ENCODE data around the gene PPP3CB.

Gene PPP3CB

DNA sequence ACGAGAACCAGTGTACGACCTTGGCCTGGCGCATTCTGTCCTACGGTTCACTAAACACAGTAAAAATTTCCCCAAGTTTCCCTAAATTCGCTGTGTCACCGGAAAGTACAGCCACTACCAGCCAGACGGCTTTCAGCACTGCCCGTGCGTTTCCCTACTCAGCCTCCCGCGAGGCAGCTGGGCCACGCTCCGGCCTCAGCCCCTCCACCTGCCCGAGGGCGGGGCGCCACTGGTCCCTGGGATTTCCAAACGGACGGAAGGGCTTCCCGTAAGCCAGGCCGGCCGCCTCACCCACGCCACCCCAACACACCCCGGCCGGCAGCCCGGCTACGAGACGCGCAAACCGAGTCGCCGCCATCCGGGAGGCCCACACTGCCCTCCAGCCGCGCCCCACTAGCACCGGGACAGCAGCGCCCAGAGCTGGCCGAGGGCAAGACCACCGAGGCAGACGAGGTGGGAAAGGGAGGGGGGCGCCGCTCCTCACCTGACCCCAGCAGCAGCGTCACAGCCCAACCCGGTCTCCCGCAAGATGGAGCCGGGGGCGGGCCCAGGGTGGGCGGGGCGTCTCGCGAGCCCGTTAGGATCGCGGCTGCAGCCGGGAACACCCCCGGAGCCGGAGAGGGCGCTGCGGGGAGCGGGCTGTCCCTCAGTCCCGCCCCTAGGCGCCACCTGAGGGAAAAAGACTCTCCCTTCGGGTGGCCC is 82.1 kb downstream of the PPP3CB start, which contains the start of gene ANXA7 (continued):
- TF ChIP-seq, protein P1, sequence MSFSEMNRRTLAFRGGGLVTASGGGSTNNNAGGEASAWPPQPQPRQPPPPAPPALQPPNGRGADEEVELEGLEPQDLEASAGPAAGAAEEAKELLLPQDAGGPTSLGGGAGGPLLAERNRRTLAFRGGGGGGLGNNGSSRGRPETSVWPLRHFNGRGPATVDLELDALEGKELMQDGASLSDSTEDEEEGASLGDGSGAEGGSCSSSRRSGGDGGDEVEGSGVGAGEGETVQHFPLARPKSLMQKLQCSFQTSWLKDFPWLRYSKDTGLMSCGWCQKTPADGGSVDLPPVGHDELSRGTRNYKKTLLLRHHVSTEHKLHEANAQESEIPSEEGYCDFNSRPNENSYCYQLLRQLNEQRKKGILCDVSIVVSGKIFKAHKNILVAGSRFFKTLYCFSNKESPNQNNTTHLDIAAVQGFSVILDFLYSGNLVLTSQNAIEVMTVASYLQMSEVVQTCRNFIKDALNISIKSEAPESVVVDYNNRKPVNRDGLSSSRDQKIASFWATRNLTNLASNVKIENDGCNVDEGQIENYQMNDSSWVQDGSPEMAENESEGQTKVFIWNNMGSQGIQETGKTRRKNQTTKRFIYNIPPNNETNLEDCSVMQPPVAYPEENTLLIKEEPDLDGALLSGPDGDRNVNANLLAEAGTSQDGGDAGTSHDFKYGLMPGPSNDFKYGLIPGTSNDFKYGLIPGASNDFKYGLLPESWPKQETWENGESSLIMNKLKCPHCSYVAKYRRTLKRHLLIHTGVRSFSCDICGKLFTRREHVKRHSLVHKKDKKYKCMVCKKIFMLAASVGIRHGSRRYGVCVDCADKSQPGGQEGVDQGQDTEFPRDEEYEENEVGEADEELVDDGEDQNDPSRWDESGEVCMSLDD (tag by site-specific recombination; IDR thresholded peaks at IDR 0.05), result peak; percentile 97
- peak; percentile 87; the same call in 1 of the 2 replicates for TF ChIP-seq ZNF2 (tag by site-specific recombination; IDR thresholded peaks at IDR 0.05)
- TF ChIP-seq, protein P2, sequence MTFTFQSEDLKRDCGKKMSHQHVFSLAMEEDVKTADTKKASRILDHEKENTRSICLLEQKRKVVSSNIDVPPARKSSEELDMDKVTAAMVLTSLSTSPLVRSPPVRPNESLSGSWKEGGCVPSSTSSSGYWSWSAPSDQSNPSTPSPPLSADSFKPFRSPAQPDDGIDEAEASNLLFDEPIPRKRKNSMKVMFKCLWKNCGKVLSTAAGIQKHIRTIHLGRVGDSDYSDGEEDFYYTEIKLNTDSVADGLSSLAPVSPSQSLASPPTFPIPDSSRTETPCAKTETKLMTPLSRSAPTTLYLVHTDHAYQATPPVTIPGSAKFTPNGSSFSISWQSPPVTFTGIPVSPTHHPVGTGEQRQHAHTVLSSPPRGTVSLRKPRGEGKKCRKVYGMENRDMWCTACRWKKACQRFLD (tag by site-specific recombination; IDR thresholded peaks at IDR 0.05), result peak; percentile 93

DNA sequence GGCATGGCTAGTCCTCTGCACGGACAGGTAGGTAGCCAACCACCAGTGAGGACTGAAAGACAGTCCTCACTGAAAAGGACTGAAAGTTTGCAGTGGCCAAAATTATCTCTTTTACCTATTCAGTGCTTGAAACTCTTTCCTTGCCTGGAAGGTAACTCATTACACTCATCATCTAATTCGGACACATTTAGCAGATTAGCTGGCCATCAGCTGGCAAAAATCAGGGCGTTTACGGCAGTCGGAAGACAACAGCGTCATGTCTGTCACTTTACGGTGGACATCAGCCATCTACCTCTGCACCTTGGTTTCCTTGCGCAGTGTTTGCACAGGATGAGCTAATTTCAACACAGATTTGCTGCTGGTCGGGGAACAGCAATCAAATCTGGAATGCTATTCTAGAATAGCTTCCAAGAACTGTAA is 82.7 kb downstream of the PPP3CB start:
- ChIA-PET CTCF (no interaction called here), POLR2A (interaction anchor here (0.6 to 3.2 kb wide), 6 partner anchors 15 to 179 kb away, joined by 3 to 22 read pairs (median 3); partner anchors contain the start of genes CFAP70, DNAJC9 and PPP3CB)
- Histone ChIP-seq H3K36me3 (ENCODE audit: control insufficient read depth in 2 of 2, insufficient read depth in 1 of 2, low read length in 2 of 2) (no peaks in the 10 kb centered on the region; a peak in 1 of 3 replicates), H3K27ac (ENCODE audit: extremely low read depth, low read depth, low read length) (peak overlapping the region; percentile 83), H3K4me1 (ENCODE audit: control insufficient read depth, insufficient read depth, low read length) (no peaks in the 10 kb centered on the region), H3K9me3 (ENCODE audit: control insufficient read depth, insufficient read depth, low read depth, low read length) (no peaks in the 10 kb centered on the region), H3K4me3 (ENCODE audit: low read depth, low read length) (peak overlapping the region; percentile 99)
- no peak for TF ChIP-seq RBAK (tag by site-specific recombination; IDR thresholded peaks at IDR 0.05)
- TF ChIP-seq, protein P3, sequence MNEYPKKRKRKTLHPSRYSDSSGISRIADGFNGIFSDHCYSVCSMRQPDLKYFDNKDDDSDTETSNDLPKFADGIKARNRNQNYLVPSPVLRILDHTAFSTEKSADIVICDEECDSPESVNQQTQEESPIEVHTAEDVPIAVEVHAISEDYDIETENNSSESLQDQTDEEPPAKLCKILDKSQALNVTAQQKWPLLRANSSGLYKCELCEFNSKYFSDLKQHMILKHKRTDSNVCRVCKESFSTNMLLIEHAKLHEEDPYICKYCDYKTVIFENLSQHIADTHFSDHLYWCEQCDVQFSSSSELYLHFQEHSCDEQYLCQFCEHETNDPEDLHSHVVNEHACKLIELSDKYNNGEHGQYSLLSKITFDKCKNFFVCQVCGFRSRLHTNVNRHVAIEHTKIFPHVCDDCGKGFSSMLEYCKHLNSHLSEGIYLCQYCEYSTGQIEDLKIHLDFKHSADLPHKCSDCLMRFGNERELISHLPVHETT (tag by site-specific recombination; IDR thresholded peaks at IDR 0.05), result no peak
- TF ChIP-seq, protein P4, sequence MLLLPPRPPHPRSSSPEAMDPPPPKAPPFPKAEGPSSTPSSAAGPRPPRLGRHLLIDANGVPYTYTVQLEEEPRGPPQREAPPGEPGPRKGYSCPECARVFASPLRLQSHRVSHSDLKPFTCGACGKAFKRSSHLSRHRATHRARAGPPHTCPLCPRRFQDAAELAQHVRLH (tag by site-specific recombination; IDR thresholded peaks at IDR 0.05), result 0 out of 2 replicates have a peak, but pooled peaks have one; percentile 23
- TF ChIP-seq GLIS1 (tag by site-specific recombination; IDR thresholded peaks at IDR 0.05), result no peak
- TF ChIP-seq MZF1 (tag by site-specific recombination; IDR thresholded peaks at IDR 0.05; ENCODE audit: borderline replicate concordance), result no peak
- TF ChIP-seq GLIS2 (tag by site-specific recombination; IDR thresholded peaks at IDR 0.05), result no peak
- TF ChIP-seq GFI1B (tag by site-specific recombination; IDR thresholded peaks at IDR 0.05), result peak; percentile 93
- peak; percentile 86 for TF ChIP-seq ZBTB17 (tag by site-specific recombination; IDR thresholded peaks at IDR 0.05)
- no peak for TF ChIP-seq SP2 (tag by site-specific recombination; IDR thresholded peaks at IDR 0.05)
- TF ChIP-seq ZIC2 (tag by site-specific recombination; IDR thresholded peaks at IDR 0.05), result no peak
- TF ChIP-seq, protein P5, sequence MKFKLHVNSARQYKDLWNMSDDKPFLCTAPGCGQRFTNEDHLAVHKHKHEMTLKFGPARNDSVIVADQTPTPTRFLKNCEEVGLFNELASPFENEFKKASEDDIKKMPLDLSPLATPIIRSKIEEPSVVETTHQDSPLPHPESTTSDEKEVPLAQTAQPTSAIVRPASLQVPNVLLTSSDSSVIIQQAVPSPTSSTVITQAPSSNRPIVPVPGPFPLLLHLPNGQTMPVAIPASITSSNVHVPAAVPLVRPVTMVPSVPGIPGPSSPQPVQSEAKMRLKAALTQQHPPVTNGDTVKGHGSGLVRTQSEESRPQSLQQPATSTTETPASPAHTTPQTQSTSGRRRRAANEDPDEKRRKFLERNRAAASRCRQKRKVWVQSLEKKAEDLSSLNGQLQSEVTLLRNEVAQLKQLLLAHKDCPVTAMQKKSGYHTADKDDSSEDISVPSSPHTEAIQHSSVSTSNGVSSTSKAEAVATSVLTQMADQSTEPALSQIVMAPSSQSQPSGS (tag by site-specific recombination; IDR thresholded peaks at IDR 0.05; ENCODE audit: low read depth), result peak; percentile 7; the same call in 1 of the 2 replicates
- TF ChIP-seq, protein P6, sequence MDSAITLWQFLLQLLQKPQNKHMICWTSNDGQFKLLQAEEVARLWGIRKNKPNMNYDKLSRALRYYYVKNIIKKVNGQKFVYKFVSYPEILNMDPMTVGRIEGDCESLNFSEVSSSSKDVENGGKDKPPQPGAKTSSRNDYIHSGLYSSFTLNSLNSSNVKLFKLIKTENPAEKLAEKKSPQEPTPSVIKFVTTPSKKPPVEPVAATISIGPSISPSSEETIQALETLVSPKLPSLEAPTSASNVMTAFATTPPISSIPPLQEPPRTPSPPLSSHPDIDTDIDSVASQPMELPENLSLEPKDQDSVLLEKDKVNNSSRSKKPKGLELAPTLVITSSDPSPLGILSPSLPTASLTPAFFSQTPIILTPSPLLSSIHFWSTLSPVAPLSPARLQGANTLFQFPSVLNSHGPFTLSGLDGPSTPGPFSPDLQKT (IDR thresholded peaks at IDR 0.05; ENCODE audit: borderline replicate concordance, low read depth, low read length), result no peak
- no peak for TF ChIP-seq ZNF214 (tag by site-specific recombination; IDR thresholded peaks at IDR 0.05; ENCODE audit: borderline replicate concordance)
- 0 out of 2 replicates have a peak, but pooled peaks have one; percentile 29 for TF ChIP-seq YY1 (tag by site-specific recombination; IDR thresholded peaks at IDR 0.05)
- no peak for TF ChIP-seq ZNF10 (tag by site-specific recombination; IDR thresholded peaks at IDR 0.05)
- TF ChIP-seq, protein P7, sequence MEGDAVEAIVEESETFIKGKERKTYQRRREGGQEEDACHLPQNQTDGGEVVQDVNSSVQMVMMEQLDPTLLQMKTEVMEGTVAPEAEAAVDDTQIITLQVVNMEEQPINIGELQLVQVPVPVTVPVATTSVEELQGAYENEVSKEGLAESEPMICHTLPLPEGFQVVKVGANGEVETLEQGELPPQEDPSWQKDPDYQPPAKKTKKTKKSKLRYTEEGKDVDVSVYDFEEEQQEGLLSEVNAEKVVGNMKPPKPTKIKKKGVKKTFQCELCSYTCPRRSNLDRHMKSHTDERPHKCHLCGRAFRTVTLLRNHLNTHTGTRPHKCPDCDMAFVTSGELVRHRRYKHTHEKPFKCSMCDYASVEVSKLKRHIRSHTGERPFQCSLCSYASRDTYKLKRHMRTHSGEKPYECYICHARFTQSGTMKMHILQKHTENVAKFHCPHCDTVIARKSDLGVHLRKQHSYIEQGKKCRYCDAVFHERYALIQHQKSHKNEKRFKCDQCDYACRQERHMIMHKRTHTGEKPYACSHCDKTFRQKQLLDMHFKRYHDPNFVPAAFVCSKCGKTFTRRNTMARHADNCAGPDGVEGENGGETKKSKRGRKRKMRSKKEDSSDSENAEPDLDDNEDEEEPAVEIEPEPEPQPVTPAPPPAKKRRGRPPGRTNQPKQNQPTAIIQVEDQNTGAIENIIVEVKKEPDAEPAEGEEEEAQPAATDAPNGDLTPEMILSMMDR (tag by site-specific recombination; IDR thresholded peaks at IDR 0.05), result no peak
- TF ChIP-seq ZNF175 (tag by site-specific recombination; IDR thresholded peaks at IDR 0.05), result no peak
- TF ChIP-seq ZNF202 (tag by site-specific recombination; IDR thresholded peaks at IDR 0.05; ENCODE audit: borderline replicate concordance), result no peak
- TF ChIP-seq ZNF529 (tag by site-specific recombination; IDR thresholded peaks at IDR 0.05; ENCODE audit: insufficient replicate concordance), result no peak

Data from HEK293 (cell line).